Esophagus muscularis mucosa (tissue), 4 donors: ENCODE measurements around the gene DHCR24. TPM values are rescaled to one million over a fixed set of nuclear protein-coding genes. Genes with fewer than 3 reads are reported as not detected.

Experiments used
- DNase-seq: peaks from one replicate; pipeline ENCODE4 v3.0.0-alpha.2; 2017; ENCODE audit errors: extremely low spot score
- H3K27ac ChIP-seq, 4 donors: fragments of 200-600 bp; sonication (generic); replicated peaks in 1 of 4; 1 replicate in 3 of 4; 2 replicates in 1 of 4; pipeline ENCODE4 v1.5.1; 2016 to 2019; ENCODE audit warnings: mild to moderate bottlenecking in 1 of 4
- H3K27me3 ChIP-seq, 4 donors: fragments of 200-600 bp; sonication (generic); one replicate each; pipeline versions ENCODE4 v1.5.1 to v1.6.0; 2016 to 2019
- H3K36me3 ChIP-seq, 4 donors: fragments of 200-600 bp; sonication (generic); one replicate each; pipeline ENCODE4 v1.5.1; 2016 to 2019
- H3K4me1 ChIP-seq, 4 donors: fragments of 200-600 bp; sonication (generic); one replicate each; pipeline ENCODE4 v1.5.1; 2016 to 2019
- H3K4me3 ChIP-seq, 4 donors: fragments of 200-600 bp; sonication (generic); 1 replicate in 2 of 4; 2 replicates in 2 of 4; pipeline ENCODE4 v1.5.1; 2016 to 2019; ENCODE audit warnings: mild to moderate bottlenecking in 4 of 4, moderate library complexity in 1 of 4
- H3K9me3 ChIP-seq, 4 donors: fragments of 200-600 bp; sonication (generic); 1 replicate in 3 of 4; 2 replicates in 1 of 4; pipeline ENCODE4 v1.5.1; 2016 to 2019
- CTCF ChIP-seq, 3 experiments: fragments of 200-600 bp in 2 of 3; fragments of 450-650 bp in 1 of 3; sonication (generic) in 2 of 3; IDR thresholded peaks; one replicate each; pipeline ENCODE4 v1.5.1; 2017 to 2019; ENCODE audit warnings: antibody characterized with exemption in 3 of 3, mild to moderate bottlenecking in 2 of 3, moderate library complexity in 1 of 3
- EP300 ChIP-seq: sonication (generic); formaldehyde crosslinking; IDR thresholded peaks from one replicate; pipeline ENCODE4 v1.6.1; 2017; ENCODE audit warnings: antibody characterized with exemption
- POLR2A ChIP-seq: fragments of 450-650 bp; IDR thresholded peaks from one replicate; pipeline ENCODE4 v1.6.1; 2017; ENCODE audit warnings: antibody characterized with exemption, moderate library complexity, mild to moderate bottlenecking, low read depth
- POLR2AphosphoS5 ChIP-seq, 2 donors: sonication (generic); formaldehyde crosslinking; IDR thresholded peaks; one replicate each; pipeline ENCODE4 v1.6.1; 2017; ENCODE audit warnings: antibody characterized with exemption in 2 of 2
- WGBS: methylation state at CpG from one replicate; pipeline ENCODE4 v1.1.5; 2018; 5-methylcytosine and 5-hydroxymethylcytosine counted together
- intact Hi-C: fragments of 100-400 bp; cut with DNase I; formaldehyde crosslinking; loops from one replicate; pipeline ENCODE4 v1.15.1; 2023
- total RNA-seq, 4 donors: library from RNA; depleted of rRNA; stranded (reverse); fragments of >200 nt; gene quantifications; one replicate each; pipeline versions ENCODE4 v1.1.0 to v1.2.1, GENCODE V29; 2016

Gene DHCR24
- total RNA-seq, 4 donors from 2014 or later, result 10.8 to 16.1 (median 13.1) TPM

- no peak for TF ChIP-seq POLR2AphosphoS5 (IDR thresholded peaks at IDR 0.05)
- no peak for TF ChIP-seq EP300
- TF ChIP-seq CTCF (IDR thresholded peaks at IDR 0.05), result no peak
- no peak for TF ChIP-seq POLR2A
- no peaks in the 10 kb centered on the region for H3K36me3 ChIP-seq
- no peak for DNase-seq
- intact Hi-C loops, result no loop called here
- H3K27ac ChIP-seq, result no peak overlapping the region
- H3K9me3 ChIP-seq, result no peaks in the 10 kb centered on the region
- 80% methylated on average over 2 of the region's 2 CpGs for WGBS
- H3K4me3 ChIP-seq, result no peak overlapping the region
- peaks cover 0 to 3% (median 0%) of the 10 kb centered on the region in 4 donors for H3K4me1 ChIP-seq
- H3K27me3 ChIP-seq, result no peaks in the 10 kb centered on the region
These were observed 17.6 kb upstream of the DHCR24 start for GRCh38 chr1:54904476-54905048.

DNA sequence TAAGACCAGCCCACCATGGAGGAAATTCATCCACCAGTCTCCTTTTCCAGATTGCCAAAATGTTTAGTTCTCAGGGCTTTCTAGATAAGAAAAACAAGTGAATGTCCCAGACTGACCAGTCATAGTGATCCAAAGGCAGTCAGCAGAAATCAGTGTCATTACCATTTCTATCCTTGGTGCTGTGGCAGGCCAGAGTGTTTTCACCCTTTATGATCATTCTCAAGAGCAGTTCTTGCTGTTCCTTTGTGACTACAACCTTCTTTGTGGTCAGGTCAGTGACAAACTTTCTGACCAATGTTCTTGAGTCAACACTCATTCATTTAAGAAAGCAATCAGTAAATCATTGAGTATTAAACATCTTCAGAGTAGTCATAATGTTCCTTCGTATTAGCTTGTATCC lies 7.3 kb upstream of the DHCR24 start:
- intact Hi-C loops, result no loop called here
- Histone ChIP-seq H3K4me1 (no peaks in the 10 kb centered on the region), H3K27ac (no peak overlapping the region), H3K36me3 (no peaks in the 10 kb centered on the region), H3K27me3 (no peaks in the 10 kb centered on the region), H3K9me3 (no peaks in the 10 kb centered on the region), H3K4me3 (no peak overlapping the region)
- no peak for TF ChIP-seq POLR2AphosphoS5 (IDR thresholded peaks at IDR 0.05)
- no peak for TF ChIP-seq EP300
- no peak for TF ChIP-seq CTCF (IDR thresholded peaks at IDR 0.05)
- TF ChIP-seq POLR2A, result no peak
- WGBS, result 94% methylated on average over 1 of the region's 1 CpG
- DNase-seq, result no peak

DNA sequence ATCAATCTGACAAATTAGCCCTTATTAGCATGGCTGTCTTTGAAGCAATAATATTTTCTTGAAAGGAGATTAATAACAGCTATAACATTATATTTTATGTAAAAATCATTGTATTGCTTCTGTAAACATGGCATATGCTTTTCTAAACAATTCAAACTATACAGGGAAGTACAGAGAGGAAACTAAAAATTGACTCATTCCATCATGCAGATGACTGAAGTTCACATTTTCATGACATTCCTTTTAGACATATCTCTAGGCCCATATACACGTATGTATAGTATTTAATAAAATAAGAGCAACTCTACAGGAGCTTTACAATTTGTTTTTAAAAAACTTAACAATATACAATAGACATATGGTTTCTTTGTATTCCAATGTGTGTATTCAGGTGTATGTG lies 5.6 kb upstream of the DHCR24 start:
- H3K4me3 ChIP-seq, result no peak overlapping the region
- no peaks in the 10 kb centered on the region for H3K9me3 ChIP-seq
- no peak for TF ChIP-seq CTCF (IDR thresholded peaks at IDR 0.05)
- TF ChIP-seq POLR2A, result no peak
- no peak for TF ChIP-seq POLR2AphosphoS5 (IDR thresholded peaks at IDR 0.05)
- TF ChIP-seq EP300, result no peak
- H3K27ac ChIP-seq, result no peak overlapping the region
- no peaks in the 10 kb centered on the region for H3K36me3 ChIP-seq
- intact Hi-C loops, result no loop called here
- DNase-seq, result no peak
- H3K4me1 ChIP-seq, result peaks cover 2 to 4% (median 4%) of the 10 kb centered on the region in 4 donors
- 76% methylated on average over 1 of the region's 1 CpG for WGBS
- H3K27me3 ChIP-seq, result no peaks in the 10 kb centered on the region

DNA sequence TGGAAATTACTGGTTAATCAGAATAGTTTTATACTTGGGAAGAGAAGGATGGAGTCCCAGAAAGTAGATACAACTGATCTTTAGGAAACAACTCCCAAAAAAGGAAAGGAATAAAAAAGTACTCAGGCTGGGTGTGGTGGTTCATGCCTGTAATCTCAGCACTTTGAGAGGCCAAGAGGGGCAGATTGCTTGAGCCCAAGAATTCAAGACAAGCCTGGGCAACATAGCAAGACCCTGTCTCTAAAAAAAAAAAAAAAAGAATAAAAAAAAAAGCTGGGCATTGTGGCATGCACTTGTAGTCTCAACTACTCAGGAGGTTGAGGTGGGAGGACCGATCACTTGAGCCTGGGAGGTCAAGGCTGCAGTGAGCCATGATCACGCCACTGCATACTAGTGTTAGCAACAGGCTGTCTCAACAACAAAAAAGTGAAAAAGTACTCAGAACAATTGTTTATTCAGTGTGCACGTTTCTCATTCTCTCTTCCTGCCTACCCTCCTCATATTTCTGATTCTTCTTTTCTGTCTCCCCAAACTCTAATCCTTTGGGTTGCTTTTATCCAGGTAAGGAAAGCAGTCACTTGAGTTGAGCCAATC lies 2.2 kb upstream of the DHCR24 start:
- Histone ChIP-seq H3K36me3 (no peaks in the 10 kb centered on the region), H3K4me1 (peaks cover 5 to 25% (median 22%) of the 10 kb centered on the region in 4 donors), H3K27ac (no peak overlapping the region), H3K4me3 (no peak overlapping the region), H3K9me3 (no peaks in the 10 kb centered on the region), H3K27me3 (peaks cover 0 to 6% (median 0%) of the 10 kb centered on the region in 4 donors)
- no peak for DNase-seq
- intact Hi-C loops, result no loop called here
- TF ChIP-seq EP300 (no peak), POLR2A (no peak), CTCF (IDR thresholded peaks at IDR 0.05) (no peak), POLR2AphosphoS5 (IDR thresholded peaks at IDR 0.05) (no peak)
- WGBS, result 66% methylated on average over 3 of the region's 3 CpGs
